Skeletal muscle satellite cell (primary cell): ENCODE data around the gene FSTL4.

ENCODE experiments used
- H3K27me3 ChIP-seq: 2 replicates; pipeline ENCODE4 v1.7.0; 2013; ENCODE audit warnings: low read length; ENCODE audit not compliant: control insufficient read depth, insufficient read depth
- H3K36me3 ChIP-seq: 2 replicates; pipeline ENCODE4 v1.7.0; 2013; ENCODE audit warnings: mild to moderate bottlenecking, control low read depth, low read length; ENCODE audit not compliant: insufficient read depth
- H3K4me1 ChIP-seq: 2 replicates; pipeline ENCODE4 v1.7.0; 2013; ENCODE audit warnings: low read length; ENCODE audit not compliant: control insufficient read depth, insufficient read depth
- H3K4me2 ChIP-seq: 2 replicates; pipeline ENCODE4 v1.7.0; 2013; ENCODE audit warnings: mild to moderate bottlenecking, low read length
- H3K4me3 ChIP-seq: 2 replicates; pipeline ENCODE4 v1.7.0; 2013; ENCODE audit warnings: low read length
- H3K9ac ChIP-seq: 2 replicates; pipeline ENCODE4 v1.7.0; 2013; ENCODE audit warnings: mild to moderate bottlenecking, low read depth, low read length, moderate library complexity
- H3K9me3 ChIP-seq: replicated peaks from 2 replicates; pipeline ENCODE4 v1.7.0; 2013; ENCODE audit warnings: mild to moderate bottlenecking, control low read depth, low read length

The FSTL4 gene

GRCh38 chr5:133337795-133338445 lies 274.4 kb downstream of the FSTL4 start:
- Histone ChIP-seq H3K4me2 (no peak overlapping the region), H3K4me3 (no peak overlapping the region), H3K36me3 (no peaks in the 10 kb centered on the region), H3K4me1 (no peaks in the 10 kb centered on the region), H3K27me3 (peaks cover 6% of the 10 kb centered on the region), H3K9me3 (no peaks in the 10 kb centered on the region), H3K9ac (no peak overlapping the region)

GRCh38 chr5:133336969-133337410 lies 275.4 kb downstream of the FSTL4 start:
- no peaks in the 10 kb centered on the region for H3K4me1 ChIP-seq
- no peaks in the 10 kb centered on the region for H3K9me3 ChIP-seq
- no peak overlapping the region for H3K9ac ChIP-seq
- no peak overlapping the region for H3K4me3 ChIP-seq
- H3K27me3 ChIP-seq: peaks cover 6% of the 10 kb centered on the region
- no peak overlapping the region for H3K4me2 ChIP-seq
- H3K36me3 ChIP-seq: no peaks in the 10 kb centered on the region

GRCh38 chr5:133336121-133336968 lies 276.0 kb downstream of the FSTL4 start:
- H3K36me3 ChIP-seq: no peaks in the 10 kb centered on the region
- no peaks in the 10 kb centered on the region for H3K9me3 ChIP-seq
- H3K4me1 ChIP-seq: no peaks in the 10 kb centered on the region
- H3K4me2 ChIP-seq: no peak overlapping the region
- peaks cover 7% of the 10 kb centered on the region for H3K27me3 ChIP-seq
- H3K4me3 ChIP-seq: no peak overlapping the region
- H3K9ac ChIP-seq: no peak overlapping the region

DNA sequence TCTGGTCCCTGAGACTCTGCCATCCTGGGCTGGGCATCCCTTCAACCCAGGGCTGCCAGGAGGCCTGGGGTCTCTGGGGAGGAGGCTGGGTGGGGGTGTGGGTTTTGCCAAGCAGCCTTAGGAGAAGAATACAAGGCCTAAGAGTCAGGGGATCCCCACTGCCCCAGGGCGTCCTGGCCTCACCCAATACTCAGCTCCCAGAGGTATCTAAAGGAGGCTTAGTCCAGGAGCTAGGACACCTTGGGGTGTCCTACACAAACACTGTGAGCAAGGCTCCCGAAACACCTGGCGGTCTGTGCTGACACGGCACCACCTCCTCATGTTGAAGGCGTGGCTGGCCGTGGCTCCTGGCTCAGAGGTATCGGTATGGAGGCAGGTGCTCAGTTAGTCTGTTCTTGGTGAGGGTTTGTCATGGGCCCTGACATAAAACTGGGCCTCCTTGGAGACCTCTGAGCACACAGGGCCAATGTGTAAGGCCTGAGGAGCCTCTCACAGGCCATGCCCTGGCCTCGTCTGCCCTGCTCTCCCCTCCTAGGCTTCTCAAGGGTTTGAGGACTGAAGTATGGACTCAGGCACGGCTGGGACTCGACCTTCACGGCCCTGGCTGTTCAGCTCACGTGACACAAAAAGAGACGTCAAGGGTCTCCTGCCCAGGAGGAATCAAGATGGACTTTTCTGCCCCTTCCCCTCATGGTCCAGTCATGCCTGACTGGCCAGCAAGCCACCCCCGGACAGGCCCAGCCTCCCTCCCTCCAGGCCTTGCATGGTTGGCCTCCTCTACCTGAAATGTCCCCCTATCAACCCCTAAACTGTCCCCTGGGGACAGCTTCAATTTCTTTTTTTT lies 277.3 kb downstream of the FSTL4 start:
- H3K36me3 ChIP-seq: no peaks in the 10 kb centered on the region
- H3K9ac ChIP-seq: no peak overlapping the region
- no peaks in the 10 kb centered on the region for H3K4me1 ChIP-seq
- peaks cover 15% of the 10 kb centered on the region for H3K27me3 ChIP-seq
- no peaks in the 10 kb centered on the region for H3K9me3 ChIP-seq
- no peak overlapping the region for H3K4me2 ChIP-seq
- H3K4me3 ChIP-seq: no peak overlapping the region

DNA sequence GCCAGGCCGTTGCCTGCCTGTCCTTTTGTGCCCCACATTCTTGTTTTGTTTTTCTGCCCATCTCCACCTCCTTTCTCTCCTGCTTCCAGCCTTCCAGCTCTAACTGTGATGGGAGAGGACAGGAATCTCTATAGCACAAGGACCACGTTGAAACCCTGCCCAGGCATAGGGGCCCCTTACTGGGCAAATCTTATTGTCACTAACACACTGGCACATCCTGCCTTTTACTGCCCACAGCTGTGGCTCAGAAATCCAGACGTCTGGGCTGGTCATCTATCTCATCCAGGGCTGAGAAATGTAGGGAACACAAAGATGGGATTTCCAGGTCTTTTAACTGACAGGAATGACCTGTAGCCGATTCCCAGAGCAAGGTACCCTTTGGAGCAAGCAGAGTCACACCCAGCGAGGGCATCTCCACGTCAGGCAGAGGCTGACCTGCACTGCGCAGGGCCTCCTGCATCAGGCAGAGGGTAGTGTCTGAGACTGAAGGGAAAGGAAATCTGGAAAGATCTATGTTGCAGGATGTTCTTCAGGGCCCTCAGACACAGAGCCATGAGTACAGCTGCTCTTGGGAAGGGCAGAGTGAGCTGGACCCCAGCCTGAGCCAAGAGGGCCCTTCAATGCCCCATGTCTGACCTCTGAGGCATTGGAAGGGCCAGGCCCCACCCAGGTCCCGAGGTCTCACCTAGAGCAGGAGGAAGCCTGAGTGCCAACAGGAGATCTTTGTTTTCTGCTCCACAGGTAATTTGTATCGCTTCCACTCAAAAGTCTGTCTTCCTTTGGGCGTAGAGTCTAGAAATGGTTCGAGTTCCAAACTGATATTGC lies 278.8 kb downstream of the FSTL4 start:
- no peaks in the 10 kb centered on the region for H3K4me1 ChIP-seq
- peaks cover 12% of the 10 kb centered on the region for H3K27me3 ChIP-seq
- H3K9me3 ChIP-seq: no peaks in the 10 kb centered on the region
- no peak overlapping the region for H3K9ac ChIP-seq
- no peak overlapping the region for H3K4me3 ChIP-seq
- H3K36me3 ChIP-seq: no peaks in the 10 kb centered on the region
- H3K4me2 ChIP-seq: no peak overlapping the region

DNA sequence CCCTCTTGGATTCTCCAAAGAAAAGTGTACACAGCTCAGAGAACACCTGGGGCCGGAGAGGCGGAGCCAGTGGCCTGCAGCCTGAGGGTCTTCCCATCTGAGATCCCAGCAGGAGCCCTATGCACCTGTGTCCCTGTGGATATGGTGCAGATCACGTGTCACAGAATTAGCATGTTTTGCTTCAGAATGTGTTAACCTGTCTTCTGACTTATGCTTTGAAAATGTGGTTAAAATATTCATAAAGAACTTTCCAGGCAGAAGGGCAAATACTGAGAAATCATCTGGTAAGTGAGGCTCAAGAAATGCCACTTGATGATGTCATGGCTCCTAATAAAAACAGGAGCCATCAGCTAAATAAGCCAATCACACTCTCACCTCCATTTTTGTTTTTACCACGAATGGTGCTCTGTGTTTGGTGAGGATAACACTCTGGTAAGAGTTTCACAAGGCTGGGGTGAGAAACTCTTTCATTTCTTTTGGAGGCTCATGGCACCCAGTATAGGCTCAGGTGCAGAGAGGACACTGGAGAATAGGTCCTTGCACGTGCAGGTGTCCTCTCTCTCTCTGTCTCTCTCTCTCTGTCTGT lies 279.8 kb downstream of the FSTL4 start:
- Histone ChIP-seq H3K36me3 (no peaks in the 10 kb centered on the region), H3K4me1 (no peaks in the 10 kb centered on the region), H3K4me2 (no peak overlapping the region), H3K9ac (no peak overlapping the region), H3K9me3 (no peaks in the 10 kb centered on the region), H3K4me3 (no peak overlapping the region), H3K27me3 (peaks cover 12% of the 10 kb centered on the region)

DNA sequence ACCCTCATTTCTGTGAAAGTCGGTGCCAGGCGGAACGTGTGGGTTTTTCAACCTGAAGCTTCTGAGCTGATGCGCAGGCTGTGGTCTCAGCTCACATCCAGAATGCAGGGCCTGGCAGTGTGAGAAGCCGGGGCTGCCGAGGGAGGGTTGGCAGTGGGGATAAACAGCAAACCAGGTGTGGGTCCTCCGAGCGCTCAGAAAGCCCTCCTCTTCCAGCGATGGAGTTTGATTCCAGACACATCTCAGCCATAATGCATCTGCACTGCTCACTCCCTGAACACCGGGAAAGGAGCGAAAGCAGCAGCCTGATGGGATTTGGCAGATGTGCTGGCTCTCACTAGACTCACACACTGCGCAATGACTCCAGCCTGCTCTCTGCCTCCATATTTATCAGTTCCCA lies 280.4 kb downstream of the FSTL4 start:
- Histone ChIP-seq H3K36me3 (no peaks in the 10 kb centered on the region), H3K4me1 (no peaks in the 10 kb centered on the region), H3K4me2 (no peak overlapping the region), H3K9ac (no peak overlapping the region), H3K4me3 (no peak overlapping the region), H3K9me3 (no peaks in the 10 kb centered on the region), H3K27me3 (peaks cover 14% of the 10 kb centered on the region)

DNA sequence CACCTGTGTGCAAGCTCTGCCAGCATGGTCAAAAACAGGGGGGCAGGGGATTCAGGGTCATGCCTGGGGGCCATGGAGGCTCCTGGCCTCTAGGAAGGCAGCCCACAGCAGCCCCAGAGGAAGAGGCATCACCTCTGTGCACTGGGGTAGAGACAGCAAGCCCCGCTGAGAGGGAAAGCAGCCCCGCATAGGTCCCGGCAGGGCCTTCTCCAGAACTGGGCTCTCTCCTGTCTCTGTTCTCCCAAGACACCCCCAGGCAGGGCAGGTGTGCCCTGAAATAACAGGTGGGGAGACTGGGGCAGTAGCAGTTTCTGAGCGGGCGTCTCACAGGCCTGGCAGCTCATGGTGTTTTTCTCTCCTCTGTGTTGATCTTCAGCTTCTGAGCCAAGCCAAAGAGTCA lies 281.4 kb downstream of the FSTL4 start:
- no peak overlapping the region for H3K4me2 ChIP-seq
- no peaks in the 10 kb centered on the region for H3K9me3 ChIP-seq
- no peaks in the 10 kb centered on the region for H3K36me3 ChIP-seq
- peaks cover 20% of the 10 kb centered on the region for H3K27me3 ChIP-seq
- no peak overlapping the region for H3K9ac ChIP-seq
- H3K4me3 ChIP-seq: no peak overlapping the region
- no peaks in the 10 kb centered on the region for H3K4me1 ChIP-seq

GRCh38 chr5:133328800-133329199 lies 283.5 kb downstream of the FSTL4 start:
- H3K4me3 ChIP-seq: no peak overlapping the region
- H3K9ac ChIP-seq: no peak overlapping the region
- H3K4me1 ChIP-seq: no peaks in the 10 kb centered on the region
- H3K27me3 ChIP-seq: peaks cover 25% of the 10 kb centered on the region
- H3K36me3 ChIP-seq: no peaks in the 10 kb centered on the region
- H3K9me3 ChIP-seq: no peaks in the 10 kb centered on the region
- H3K4me2 ChIP-seq: no peak overlapping the region

GRCh38 chr5:133327946-133328401 lies 284.4 kb downstream of the FSTL4 start:
- H3K27me3 ChIP-seq: peaks cover 22% of the 10 kb centered on the region
- H3K4me2 ChIP-seq: no peak overlapping the region
- H3K4me3 ChIP-seq: no peak overlapping the region
- no peaks in the 10 kb centered on the region for H3K4me1 ChIP-seq
- no peaks in the 10 kb centered on the region for H3K9me3 ChIP-seq
- H3K9ac ChIP-seq: no peak overlapping the region
- H3K36me3 ChIP-seq: no peaks in the 10 kb centered on the region
